Cortex of kidney (tissue), 1 donor: ENCODE results near the gene AP1S2.

Experiments
- DNase-seq: peaks from one replicate; lab custom pipeline; 2025; lab: John Stamatoyannopoulos, UW

The AP1S2 gene

DNA sequence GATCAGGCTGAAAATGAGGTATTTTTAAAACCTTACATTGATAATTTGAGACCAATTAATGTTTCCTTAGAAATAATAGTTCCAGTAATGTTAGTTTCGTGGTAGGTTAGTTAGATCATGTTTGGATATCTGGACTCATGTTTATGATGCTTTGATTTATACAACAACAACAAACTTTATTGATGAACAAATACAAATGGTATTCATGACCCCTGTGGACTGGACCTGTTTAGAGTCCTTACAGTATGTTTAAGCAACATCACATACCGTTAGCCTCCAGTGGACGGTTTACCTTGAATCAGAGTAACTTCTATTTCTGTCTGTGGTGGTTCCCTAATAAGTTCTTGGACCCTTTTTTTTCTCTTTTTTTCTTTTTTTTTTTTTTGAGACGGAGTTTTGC is 46.4 kb downstream of the AP1S2 start:
- DNase-seq, result no peak

DNA sequence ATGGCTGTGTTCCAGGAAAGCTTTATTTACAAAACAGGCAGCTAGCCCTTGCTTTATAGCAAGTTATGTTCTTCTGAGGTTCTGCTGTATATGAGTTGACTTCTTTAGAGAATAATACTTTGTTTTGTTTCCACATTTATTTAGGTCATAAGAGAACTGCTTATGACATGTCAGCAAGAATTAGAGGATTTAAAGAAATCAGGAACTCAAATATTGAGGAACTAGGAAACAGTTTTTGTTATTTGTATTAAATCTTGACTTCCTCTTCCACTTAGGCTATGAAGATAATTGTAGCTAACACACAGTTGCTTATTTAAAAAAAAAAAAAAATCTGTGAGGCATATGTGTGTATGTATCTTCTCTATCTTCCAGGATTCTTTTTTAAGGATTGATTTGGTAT is 50.0 kb downstream of the AP1S2 start:
- DNase-seq, result no peak

DNA sequence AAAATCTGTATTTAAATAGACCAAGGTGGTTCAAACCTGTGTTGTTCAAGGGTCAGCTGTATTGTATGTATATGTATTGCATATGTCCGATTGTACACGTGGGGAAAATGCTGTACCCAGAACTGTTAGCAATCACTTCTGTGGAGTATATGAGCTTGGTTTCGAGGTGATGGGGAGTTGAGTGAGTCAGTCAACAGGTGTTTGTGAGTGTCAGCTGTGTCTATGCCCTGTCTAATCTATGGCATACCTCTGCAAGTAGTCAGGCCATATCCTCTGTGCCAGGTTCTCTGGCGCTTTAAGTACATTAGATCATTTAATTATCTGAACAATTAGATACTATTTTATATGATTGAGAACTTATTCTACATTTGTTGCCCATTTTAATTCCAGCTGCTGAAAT is 56.9 kb downstream of the AP1S2 start:
- no peak for DNase-seq

DNA sequence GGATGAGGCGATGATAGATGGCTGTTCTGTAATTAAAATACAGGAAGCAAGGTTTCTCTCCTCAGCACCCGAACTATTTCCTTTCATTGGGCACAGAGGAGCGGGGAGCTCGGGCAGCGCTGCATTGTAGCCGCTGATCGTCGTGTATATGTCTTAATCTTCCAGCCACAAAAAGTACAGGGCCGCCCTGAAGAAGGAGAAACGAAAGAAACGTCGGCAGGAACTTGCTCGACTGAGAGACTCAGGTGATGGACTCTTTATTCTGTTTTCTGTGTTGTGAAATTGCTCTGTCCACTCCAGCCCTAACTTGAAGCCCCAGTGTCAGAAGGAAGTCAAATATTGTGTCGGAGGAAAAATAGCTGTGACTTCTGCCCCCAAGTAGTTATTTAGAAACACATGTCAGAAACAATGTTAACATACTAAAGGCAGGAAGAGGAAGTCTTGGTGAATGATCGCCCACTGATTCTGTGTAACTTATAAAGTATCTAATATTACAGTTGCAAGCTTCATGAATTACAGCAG is 63.8 kb downstream of the AP1S2 start:
- no peak for DNase-seq

DNA sequence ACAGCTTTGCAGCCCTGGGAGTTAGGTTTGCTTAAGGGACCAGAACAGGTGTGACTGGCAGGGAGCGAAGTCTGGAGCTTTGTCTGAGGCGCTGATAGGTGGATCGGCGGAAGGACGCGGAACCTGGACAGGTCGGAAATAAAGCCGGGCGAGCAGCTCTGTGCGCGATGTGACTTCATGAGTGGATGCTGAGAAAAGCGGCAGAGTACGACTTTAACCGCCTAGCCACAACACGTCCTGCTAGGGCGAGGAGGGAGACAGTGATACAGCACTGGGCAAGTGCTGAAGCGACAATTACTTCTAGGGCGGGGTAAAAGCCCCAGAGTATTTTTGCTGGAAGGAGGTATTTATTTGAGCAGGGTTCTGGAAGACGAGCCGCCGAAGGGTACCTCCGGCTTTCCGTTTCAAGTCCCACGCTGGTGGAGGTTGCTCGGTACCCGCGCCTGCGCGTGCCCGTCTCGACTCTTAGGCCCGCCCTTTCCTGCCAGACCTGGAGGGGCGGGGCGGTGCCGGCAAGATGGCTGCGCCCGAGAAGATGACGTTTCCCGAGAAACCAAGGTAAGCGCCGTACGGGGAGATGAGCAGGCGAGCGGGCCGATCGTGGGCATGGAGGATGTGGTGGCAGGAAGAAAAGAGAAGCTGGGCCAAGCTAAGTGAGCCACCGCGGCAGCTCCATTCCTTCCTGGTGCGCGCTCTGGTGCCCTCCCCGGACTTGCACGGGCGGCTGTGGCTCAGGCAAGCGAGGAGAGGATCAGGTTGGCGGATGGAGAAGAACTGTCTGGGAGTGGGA is 64.4 kb downstream of the AP1S2 start, which contains the start of gene ZRSR2:
Gene ZRSR2 (plus strand): TSS at position 506 of the 790 bp plus-strand sequence. CDS start 12 bp downstream, at position 518.
- no peak for DNase-seq

DNA sequence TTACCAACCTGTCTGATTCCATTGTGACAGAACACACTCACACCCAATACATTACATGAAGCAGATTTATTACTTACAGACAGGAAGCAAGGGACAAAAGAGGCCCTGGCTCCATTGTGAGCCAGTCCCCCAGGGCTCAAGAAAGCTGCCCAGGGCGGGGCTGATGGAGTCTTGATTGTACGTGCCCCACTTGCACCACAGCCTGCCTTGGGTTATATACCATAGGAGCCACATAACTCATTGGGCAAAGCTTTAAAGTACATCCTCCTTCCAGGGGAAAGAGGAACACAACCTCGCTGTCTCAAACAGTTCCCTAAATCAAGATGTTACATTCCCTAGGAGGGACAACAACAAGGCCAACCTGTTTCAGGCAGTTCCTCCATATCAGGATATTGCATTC is 67.7 kb downstream of the AP1S2 start:
- no peak for DNase-seq

DNA sequence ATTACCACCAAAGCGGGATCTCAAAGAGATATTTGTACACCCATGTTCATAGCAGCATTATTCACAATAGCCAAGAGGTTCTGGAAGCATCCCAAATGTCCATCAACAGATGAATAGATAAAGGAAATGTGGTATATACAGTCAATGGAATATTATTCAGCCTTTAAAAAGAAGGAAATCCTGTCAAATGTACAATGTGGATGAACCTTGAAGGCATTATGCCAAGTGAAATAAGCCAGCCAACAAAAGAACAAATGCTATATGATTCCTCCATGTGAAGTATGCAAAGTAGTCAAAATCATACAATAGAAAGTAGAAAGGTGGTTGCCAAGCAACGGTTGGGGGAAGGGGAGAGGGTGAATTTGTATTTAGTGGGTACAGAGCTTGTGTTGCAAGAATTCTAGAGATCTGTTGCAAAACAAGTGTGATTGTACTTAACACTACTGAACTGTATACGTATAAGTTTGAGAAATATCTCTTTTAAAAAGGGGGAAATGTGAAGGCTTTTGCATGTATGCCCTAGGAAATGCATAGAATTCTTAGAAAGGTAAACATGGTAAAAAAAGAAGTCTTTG is 69.3 kb downstream of the AP1S2 start:
- no peak for DNase-seq

DNA sequence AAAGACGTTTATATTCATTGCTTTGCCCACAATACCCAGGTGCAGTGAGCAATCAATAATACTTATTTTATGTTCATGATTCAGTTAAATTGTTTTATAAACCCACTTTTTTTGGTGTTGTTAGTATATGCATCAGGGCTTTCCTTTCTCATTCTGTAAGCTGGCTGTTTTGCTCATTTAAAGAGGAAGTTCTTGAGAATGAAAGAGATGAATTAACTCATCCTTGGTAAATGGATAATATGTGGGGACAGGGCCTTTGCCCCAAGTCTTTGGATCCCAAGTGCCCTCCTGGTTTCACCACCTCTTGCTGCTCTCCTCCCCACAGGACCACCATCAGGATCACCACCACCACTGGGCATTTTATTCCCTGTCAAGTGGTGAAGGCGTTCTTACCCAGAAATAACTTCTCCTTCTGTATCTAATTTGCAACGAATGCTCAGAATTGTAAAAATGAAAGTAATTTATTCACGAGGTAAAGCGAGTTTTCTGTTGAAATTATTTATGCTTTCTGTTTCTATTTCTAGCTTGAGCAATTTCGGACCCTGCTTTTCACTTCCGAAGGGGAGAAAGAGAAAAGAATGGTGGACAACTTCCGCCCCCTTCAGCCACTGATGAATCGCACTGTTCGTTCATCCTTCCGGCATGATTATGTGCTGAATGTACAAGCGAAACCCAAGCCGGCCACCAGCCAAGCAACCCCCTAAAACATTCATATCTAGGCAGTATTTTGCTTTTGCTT is 72.5 kb downstream of the AP1S2 start:
- DNase-seq, result no peak
